ENCODE data around the gene ATXN1. TPM values are rescaled to one million over a fixed set of nuclear protein-coding genes. Genes with fewer than 3 reads are reported as not detected.
A peak's percentile ranks its signal among the peaks of the same experiment; 100 is the strongest.

ATXN1 gene
- total and polyA plus RNA-seq, 2 of the 13 experiments (the other 11 are each of a cell fraction or from before 2014, with no cell fraction given) = 20.7 to 39.5 TPM

GRCh38 chr6:16759646-16760515, 1.4 kb downstream of the ATXN1 start (continued):
- TF ChIP-seq MNT (IDR thresholded peaks at IDR 0.05) = no peak
- TF ChIP-seq ZBTB33 (CRISPR knock-in tag; IDR thresholded peaks at IDR 0.05) = peak; percentile 25; the same call in 1 of the 2 replicates
- no peak for TF ChIP-seq ZNF691 (CRISPR knock-in tag; IDR thresholded peaks at IDR 0.05; ENCODE audit: borderline replicate concordance, low read depth)
- no peak for TF ChIP-seq ZNF644 (CRISPR knock-in tag; IDR thresholded peaks at IDR 0.05; ENCODE audit: low read depth)
- no peak for TF ChIP-seq ZNF674 (CRISPR knock-in tag; IDR thresholded peaks at IDR 0.05; ENCODE audit: low read depth)
- TF ChIP-seq ZNF20 (CRISPR knock-in tag; IDR thresholded peaks at IDR 0.05) = no peak
- no peak for TF ChIP-seq ZBTB1 (CRISPR knock-in tag; IDR thresholded peaks at IDR 0.05; ENCODE audit: borderline replicate concordance)
- no peak for TF ChIP-seq CHD4 (IDR thresholded peaks at IDR 0.05; ENCODE audit: borderline replicate concordance, low read length)
- peak; percentile 53 for TF ChIP-seq CTCF (CRISPR knock-in tag; IDR thresholded peaks at IDR 0.05)
- no peak for TF ChIP-seq GPBP1L1 (CRISPR knock-in tag; IDR thresholded peaks at IDR 0.05)
- peak; percentile 90 for TF ChIP-seq POGK (CRISPR knock-in tag; conservative IDR thresholded peaks at IDR 0.05)
- 0 out of 2 replicates have a peak, but pooled peaks have one; percentile 76 for TF ChIP-seq ZXDC (CRISPR knock-in tag; IDR thresholded peaks at IDR 0.05)
